COR-L47 (cell line): ENCODE results near the gene HBB.

Experiments
- DNase-seq: peaks from one replicate; lab custom pipeline; 2025; lab: John Stamatoyannopoulos, UW

The HBB gene

GRCh38 chr11:5227681-5228080 lies 810 bp upstream of the HBB start:
- no peak for DNase-seq

DNA sequence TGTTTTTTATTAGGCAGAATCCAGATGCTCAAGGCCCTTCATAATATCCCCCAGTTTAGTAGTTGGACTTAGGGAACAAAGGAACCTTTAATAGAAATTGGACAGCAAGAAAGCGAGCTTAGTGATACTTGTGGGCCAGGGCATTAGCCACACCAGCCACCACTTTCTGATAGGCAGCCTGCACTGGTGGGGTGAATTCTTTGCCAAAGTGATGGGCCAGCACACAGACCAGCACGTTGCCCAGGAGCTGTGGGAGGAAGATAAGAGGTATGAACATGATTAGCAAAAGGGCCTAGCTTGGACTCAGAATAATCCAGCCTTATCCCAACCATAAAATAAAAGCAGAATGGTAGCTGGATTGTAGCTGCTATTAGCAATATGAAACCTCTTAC lies 1.4 kb downstream of the HBB start:
- DNase-seq: no peak

- no peak for DNase-seq
Measured at GRCh38 chr11:5224538-5225479, 2.1 kb downstream of the HBB start.

- no peak for DNase-seq
Measured at GRCh38 chr11:5223686-5224085, 3.2 kb downstream of the HBB start.

DNA sequence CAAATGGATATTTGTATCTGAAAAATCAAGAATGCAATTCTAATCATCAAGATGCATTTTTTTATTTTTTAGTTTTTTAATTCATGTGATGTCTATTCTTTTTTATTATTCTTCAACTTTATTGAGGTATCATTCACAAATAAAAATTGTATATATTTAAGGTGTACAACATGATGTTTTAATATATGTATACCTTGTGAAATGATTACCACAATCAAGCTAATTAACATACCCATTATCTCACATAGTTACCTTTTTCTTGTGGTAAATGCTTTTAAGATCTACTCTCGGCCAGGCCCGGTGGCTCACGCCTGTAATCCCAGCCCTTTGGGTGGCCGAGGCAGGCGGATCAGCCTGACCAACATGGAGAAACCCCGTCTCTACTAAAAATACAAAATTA lies 3.7 kb downstream of the HBB start:
- no peak for DNase-seq

- DNase-seq: no peak
Measured at GRCh38 chr11:5210376-5210885, 16.4 kb downstream of the HBB start.

- peak; percentile 1 for DNase-seq
Measured at GRCh38 chr11:5204787-5205186, 22.1 kb downstream of the HBB start.

DNA sequence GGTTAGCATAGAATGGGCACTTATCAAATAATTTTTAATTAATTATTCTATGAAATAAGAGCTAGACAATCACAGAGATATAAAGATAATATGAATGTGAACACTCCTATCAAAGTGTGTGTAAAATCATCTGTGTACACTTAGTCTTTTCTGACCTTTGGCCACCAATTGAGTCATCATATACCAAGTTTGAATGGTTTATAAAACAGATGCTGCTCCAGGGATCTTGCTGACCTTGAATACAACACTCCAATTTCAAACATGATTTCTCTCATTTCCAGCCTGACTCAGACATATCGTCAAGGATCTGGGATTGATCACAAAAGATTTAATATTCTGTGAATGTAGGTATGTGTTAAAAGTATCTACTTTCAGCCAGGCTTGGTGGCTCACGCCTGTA lies 23.5 kb downstream of the HBB start:
- no peak for DNase-seq

- no peak for DNase-seq
Measured at GRCh38 chr11:5200582-5200981, 26.3 kb downstream of the HBB start, which contains the start of gene OR51V1. Gene OR51V1 (minus strand): TSS chr11:5200682. CDS start chr11:5200682, 0 bp downstream.

DNA sequence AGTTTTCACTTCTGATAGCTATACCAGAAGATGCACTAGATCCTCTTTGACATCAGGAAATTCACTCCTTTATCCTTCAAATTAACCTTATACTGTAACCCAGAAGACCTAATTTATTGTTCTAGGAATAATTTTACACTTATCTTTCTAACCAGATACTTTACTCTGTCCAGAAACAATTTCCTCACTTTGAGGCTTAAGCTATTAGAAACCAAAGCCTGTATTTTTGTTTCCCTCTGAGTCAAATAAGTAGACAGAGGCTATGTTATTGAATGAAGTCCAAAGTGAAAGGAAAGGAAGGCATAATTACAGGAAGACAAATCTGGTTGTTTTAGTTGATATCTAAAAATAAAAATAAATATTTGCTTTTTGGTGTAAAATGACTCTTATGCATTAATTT lies 28.6 kb downstream of the HBB start:
- no peak for DNase-seq

- no peak for DNase-seq
Measured at GRCh38 chr11:5197536-5197935, 29.3 kb downstream of the HBB start.

DNA sequence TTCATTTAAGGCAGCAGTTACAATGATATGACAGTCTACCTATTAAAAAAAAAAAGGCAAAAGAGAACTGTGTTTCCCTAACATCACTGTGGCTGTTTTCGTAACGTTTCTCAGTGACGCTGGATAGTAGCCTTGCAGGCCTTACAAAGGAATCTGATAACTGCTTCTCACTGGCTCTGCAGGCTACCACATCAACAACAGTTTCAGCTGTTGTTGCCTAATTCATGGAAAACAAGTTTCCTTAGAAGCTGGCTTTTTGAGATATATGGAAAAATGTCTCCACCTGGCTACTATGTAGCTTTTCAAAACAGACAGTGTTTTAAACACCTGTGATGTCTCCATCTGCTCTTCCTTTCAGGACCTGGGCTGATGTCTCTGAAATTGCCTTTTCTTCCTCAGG lies 30.1 kb downstream of the HBB start:
- no peak for DNase-seq

GRCh38 chr11:5196067-5196466 lies 30.8 kb downstream of the HBB start:
- no peak for DNase-seq

- no peak for DNase-seq
Measured at GRCh38 chr11:5192738-5193137, 34.1 kb downstream of the HBB start.

GRCh38 chr11:5188201-5188600 lies 38.7 kb downstream of the HBB start:
- no peak for DNase-seq

- no peak for DNase-seq
Measured at GRCh38 chr11:5178046-5178837, 48.6 kb downstream of the HBB start.
